GM10266 (cell line): Measurements from ENCODE around the gene APBB2.
"Not testable (repeated sequence)": the region's sequence is repeated elsewhere in the genome, so short reads cannot be mapped to it uniquely, and the experiment has no call there.

Experiments
- DNase-seq: peaks from one replicate; pipeline ENCODE4 v3.0.0; 2012; ENCODE audit errors: extremely low spot score
- TF ChIP-seq, protein P1 (sequence below): IDR thresholded peaks from 2 replicates; pipeline ENCODE4 v1.5.1; 2012; ENCODE audit warnings: mild to moderate bottlenecking, low read depth; ENCODE audit not compliant: control insufficient read depth, insufficient read depth; ENCODE audit errors: missing control alignments

Gene APBB2

DNA sequence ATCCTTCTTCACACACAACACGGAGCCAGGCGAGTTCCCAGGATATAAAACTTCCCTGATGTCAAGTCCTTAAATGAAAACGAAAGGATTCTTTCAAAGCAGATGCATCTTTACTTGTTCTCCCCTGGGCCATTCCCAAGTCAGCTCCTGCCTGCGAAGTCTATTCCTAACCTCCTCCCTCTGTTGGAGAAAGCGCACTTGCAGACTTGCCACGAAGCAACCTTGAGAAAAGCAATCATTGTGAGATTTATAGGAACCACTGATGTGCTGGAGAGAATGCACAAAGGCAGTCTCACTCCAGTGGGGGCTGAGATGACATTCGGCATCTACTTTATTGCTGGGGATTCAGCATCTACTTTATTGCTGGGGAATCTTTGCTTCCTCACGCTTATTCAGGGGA lies 308.9 kb downstream of the APBB2 start:
- DNase-seq: no peak
- TF ChIP-seq, protein P1, sequence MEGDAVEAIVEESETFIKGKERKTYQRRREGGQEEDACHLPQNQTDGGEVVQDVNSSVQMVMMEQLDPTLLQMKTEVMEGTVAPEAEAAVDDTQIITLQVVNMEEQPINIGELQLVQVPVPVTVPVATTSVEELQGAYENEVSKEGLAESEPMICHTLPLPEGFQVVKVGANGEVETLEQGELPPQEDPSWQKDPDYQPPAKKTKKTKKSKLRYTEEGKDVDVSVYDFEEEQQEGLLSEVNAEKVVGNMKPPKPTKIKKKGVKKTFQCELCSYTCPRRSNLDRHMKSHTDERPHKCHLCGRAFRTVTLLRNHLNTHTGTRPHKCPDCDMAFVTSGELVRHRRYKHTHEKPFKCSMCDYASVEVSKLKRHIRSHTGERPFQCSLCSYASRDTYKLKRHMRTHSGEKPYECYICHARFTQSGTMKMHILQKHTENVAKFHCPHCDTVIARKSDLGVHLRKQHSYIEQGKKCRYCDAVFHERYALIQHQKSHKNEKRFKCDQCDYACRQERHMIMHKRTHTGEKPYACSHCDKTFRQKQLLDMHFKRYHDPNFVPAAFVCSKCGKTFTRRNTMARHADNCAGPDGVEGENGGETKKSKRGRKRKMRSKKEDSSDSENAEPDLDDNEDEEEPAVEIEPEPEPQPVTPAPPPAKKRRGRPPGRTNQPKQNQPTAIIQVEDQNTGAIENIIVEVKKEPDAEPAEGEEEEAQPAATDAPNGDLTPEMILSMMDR: no peak

- DNase-seq: not testable (repeated sequence)
These were observed 313.8 kb downstream of the APBB2 start for GRCh38 chr4:40900531-40900930.

GRCh38 chr4:40897557-40898203 lies 316.7 kb downstream of the APBB2 start:
- TF ChIP-seq, protein P1: peak; percentile 87
- peak; percentile 78 for DNase-seq

- no peak for DNase-seq
- TF ChIP-seq, protein P1: no peak
These were observed 323.6 kb downstream of the APBB2 start for GRCh38 chr4:40890764-40891163.

DNA sequence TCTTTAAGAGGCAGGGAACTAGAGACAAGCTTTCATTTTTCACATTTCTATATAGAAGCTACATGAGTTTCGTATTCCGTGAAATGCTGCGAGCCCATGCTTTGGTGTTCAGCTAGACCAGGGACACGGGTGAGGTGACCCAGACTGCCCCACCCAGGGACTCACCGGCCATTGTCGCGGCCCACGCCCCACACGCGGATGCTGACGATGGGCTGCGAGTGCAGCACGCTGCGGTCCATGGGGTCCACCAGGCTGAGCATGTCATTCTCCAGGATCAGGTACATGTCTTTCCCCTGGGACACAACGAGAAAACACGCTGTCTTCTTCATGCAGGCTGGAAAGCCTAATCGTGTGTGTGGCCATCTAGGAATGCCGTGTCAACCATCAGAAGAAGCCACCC lies 324.1 kb downstream of the APBB2 start:
- DNase-seq: no peak

DNA sequence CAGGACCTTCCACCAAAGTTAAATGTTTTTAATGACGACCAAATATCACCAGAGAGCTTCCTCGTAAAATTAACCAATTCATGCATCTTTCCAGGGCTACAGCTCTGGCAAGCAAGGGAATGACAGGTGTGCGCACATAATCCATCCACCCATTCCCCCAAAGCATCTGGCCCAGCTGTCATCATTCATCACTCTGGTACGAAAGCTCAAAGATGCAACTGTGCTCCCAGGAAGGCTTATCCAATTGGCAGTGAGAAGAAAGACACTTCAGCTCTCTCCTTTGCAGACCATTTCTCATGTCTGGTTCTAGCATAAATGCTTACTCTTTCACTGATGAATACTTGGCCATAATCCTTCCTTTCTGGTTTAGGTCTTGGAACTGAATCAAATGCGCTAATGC lies 325.4 kb downstream of the APBB2 start:
- TF ChIP-seq, protein P1: no peak
- no peak for DNase-seq

More for the DNA sequence above, 324.1 kb downstream of the APBB2 start:
- TF ChIP-seq, protein P1: no peak

DNA sequence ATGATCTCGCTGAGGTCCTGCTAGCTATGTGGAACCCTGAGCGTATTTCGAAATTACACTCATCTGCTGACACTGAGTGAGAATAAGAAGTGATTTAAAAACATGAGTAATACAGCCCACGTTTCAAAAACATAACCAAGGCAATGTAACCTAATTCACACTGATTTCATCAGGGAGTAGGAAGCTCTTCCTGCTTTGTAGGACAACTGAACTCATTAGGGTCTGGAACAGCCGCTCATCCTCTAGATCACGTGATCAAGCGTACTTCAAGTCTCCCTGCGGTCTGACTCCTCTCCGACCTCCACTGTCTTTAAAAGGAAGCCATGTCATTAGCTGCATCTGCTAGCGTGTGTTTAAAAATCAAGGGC lies 326.6 kb downstream of the APBB2 start:
- DNase-seq: no peak
- TF ChIP-seq, protein P1: no peak
